A673 (cell line): ENCODE data around the gene VAPA. TPM values are rescaled to one million over a fixed set of nuclear protein-coding genes. Genes with fewer than 3 reads are reported as not detected.

Experiments used
- Bru-seq: library from RNA; stranded (reverse); fragments of 400-500 nt; gene quantifications from one replicate; lab custom pipeline; 2021; lab: Mats Ljungman, UMichigan
- BruChase-seq, 2 experiments: library from RNA; stranded (reverse); fragments of 400-500 nt; gene quantifications; one replicate each; lab custom pipeline; 2021; lab: Mats Ljungman, UMichigan
- BruUV-seq: library from RNA; stranded (reverse); fragments of 400-500 nt; replicated peaks from 2 replicates; lab custom pipeline; 2021; lab: Mats Ljungman, UMichigan
- CTCF ChIA-PET: fragments of 300-600 bp; sonication (Branson Sonifier 250); formaldehyde crosslinking; loops from one replicate; lab custom pipeline; 2022; ENCODE audit warnings: antibody characterized with exemption; lab: Charles Lee
- POLR2A ChIA-PET: fragments of 300-600 bp; sonication (Branson Sonifier 250); formaldehyde crosslinking; loops from one replicate; lab custom pipeline; 2022; ENCODE audit warnings: antibody characterized with exemption; ENCODE audit not compliant: low non-redundant PET; lab: Charles Lee
- DNase-seq: peaks from one replicate; pipeline ENCODE4 v3.0.0-alpha.2; 2015; ENCODE audit warnings: low spot score
- H3K27ac ChIP-seq: fragments of 200-600 bp; sonication (generic); 2 replicates; pipeline ENCODE4 v1.5.1; 2016; ENCODE audit warnings: mixed run types, low read depth, mild to moderate bottlenecking, mixed read lengths, antibody characterized with exemption, low read length; ENCODE audit not compliant: poor library complexity, severe bottlenecking
- H3K27me3 ChIP-seq: fragments of 200-600 bp; sonication (generic); replicated peaks from 2 replicates; pipeline ENCODE4 v1.6.1; 2017; ENCODE audit warnings: mixed run types, low read depth, mild to moderate bottlenecking, mixed read lengths, antibody characterized with exemption, low read length; ENCODE audit not compliant: insufficient read depth, poor library complexity
- H3K36me3 ChIP-seq: fragments of 200-600 bp; sonication (generic); 2 replicates; pipeline ENCODE4 v1.6.1; 2016; ENCODE audit warnings: mixed run types, mild to moderate bottlenecking, mixed read lengths, antibody characterized with exemption, low read length; ENCODE audit not compliant: insufficient read depth, poor library complexity, severe bottlenecking
- H3K4me1 ChIP-seq: fragments of 200-600 bp; sonication (generic); 2 replicates; pipeline ENCODE4 v1.6.1; 2017; ENCODE audit warnings: mixed run types, mild to moderate bottlenecking, mixed read lengths, antibody characterized with exemption, low read length; ENCODE audit not compliant: insufficient read depth, poor library complexity, severe bottlenecking
- H3K4me3 ChIP-seq: fragments of 200-600 bp; sonication (generic); 2 replicates; pipeline ENCODE4 v1.5.1; 2016; ENCODE audit warnings: low read depth, mixed run types, mild to moderate bottlenecking, mixed read lengths, low read length; ENCODE audit not compliant: poor library complexity, severe bottlenecking
- H3K9me3 ChIP-seq: fragments of 200-600 bp; sonication (generic); 2 replicates; pipeline ENCODE4 v1.6.1; 2016; ENCODE audit warnings: mixed run types, low read depth, mild to moderate bottlenecking, mixed read lengths, antibody characterized with exemption, low read length; ENCODE audit not compliant: poor library complexity, severe bottlenecking
- CTCF ChIP-seq: fragments of 300-800, 200-600 bp; sonication (generic); conservative IDR thresholded peaks from 2 replicates; pipeline ENCODE4 v1.5.1; 2017; ENCODE audit warnings: low read depth, mild to moderate bottlenecking, antibody characterized with exemption, low read length, moderate library complexity, mixed read lengths
- EZH2 ChIP-seq: fragments of 200-600 bp; sonication (generic); IDR thresholded peaks from 2 replicates; pipeline ENCODE4 v1.6.1; 2017; ENCODE audit warnings: borderline replicate concordance, low read depth, mild to moderate bottlenecking, mixed read lengths, antibody characterized with exemption, low read length; ENCODE audit not compliant: poor library complexity, severe bottlenecking
- intact Hi-C: fragments of 100-400 bp; cut with micrococcal nuclease; formaldehyde crosslinking; loops from one replicate; pipeline ENCODE4 v1.10.0; 2022; ENCODE audit not compliant: unreplicated experiment
- long read RNA-seq: library from polyadenylated mRNA; stranded (forward); transcript quantifications from one replicate; pipeline ENCODE4 v2.0.0, GENCODE V29; 2022
- total RNA-seq: library from RNA; stranded (reverse); gene quantifications from 2 replicates; pipeline ENCODE4 v1.2.3, GENCODE V29; 2021

The VAPA gene
- 185 and 204 TPM in 2 replicates for total RNA-seq
- Bru-seq, nascent RNA, result percentile 97 among the genes with signal in this experiment
- percentile 94 among the genes with signal in this experiment for BruChase-seq, experiment 1, labeled RNA remaining after a 2-hour chase
- percentile 91 among the genes with signal in this experiment for BruChase-seq, experiment 2, labeled RNA remaining after a 6-hour chase
- long read RNA-seq, full-length matches to known transcripts, result 456 of 487 reads
- long read RNA-seq, partial matches to known transcripts, result 9 of 487 reads
- long read RNA-seq, other reads (novel, unspliced or antisense), result 22 of 487 reads

GRCh38 chr18:9913526-9914333 lies at the start of gene VAPA:
TSS of gene VAPA (plus strand) at chr18:9914016. CDS start at chr18:9914257, 241 bp downstream.
- CTCF ChIA-PET, result interaction anchor here (0.9 kb wide), 1 partner anchor 82 kb away, joined by 3 read pairs; no protein-coding TSS in a partner anchor
- BruUV-seq, result no TSS peak

GRCh38 chr18:9865764-9866490 lies 47.9 kb upstream of the VAPA start:
- ChIA-PET POLR2A (no interaction called here), CTCF (no interaction called here)
- no peak overlapping the region for H3K27ac ChIP-seq
- DNase-seq, result no peak
- H3K4me3 ChIP-seq, result no peak overlapping the region
- no peaks in the 10 kb centered on the region for H3K36me3 ChIP-seq
- intact Hi-C loops, result no loop called here
- no peak for TF ChIP-seq CTCF
- no peak for TF ChIP-seq EZH2
- H3K9me3 ChIP-seq, result peaks cover 15% of the 10 kb centered on the region
- H3K27me3 ChIP-seq, result no peaks in the 10 kb centered on the region
- BruUV-seq, result no TSS peak
- H3K4me1 ChIP-seq, result peaks cover 23% of the 10 kb centered on the region

More at GRCh38 chr18:9913526-9914333, at the start of gene VAPA:
- peak within 1 kb of the TSS; percentile 96 for H3K27ac ChIP-seq
- no peaks in the 10 kb centered on the region for H3K36me3 ChIP-seq
- no peaks in the 10 kb centered on the region for H3K27me3 ChIP-seq
- peak; percentile 98 for DNase-seq
- intact Hi-C loops, result no loop called here
- peaks cover 31% of the 10 kb centered on the region for H3K4me1 ChIP-seq
- peak within 1 kb of the TSS; percentile 93 for H3K4me3 ChIP-seq
- POLR2A ChIA-PET, result interaction anchor here (0.6 to 0.9 kb wide), 2 partner anchors 36 to 64 kb away, joined by 3 to 5 read pairs; no protein-coding TSS in a partner anchor
- H3K9me3 ChIP-seq, result no peaks in the 10 kb centered on the region
- TF ChIP-seq CTCF (no peak), EZH2 (no peak)

- no peak overlapping the region for H3K4me3 ChIP-seq
- TF ChIP-seq EZH2 (no peak), CTCF (no peak)
- DNase-seq, result no peak
- no peaks in the 10 kb centered on the region for H3K36me3 ChIP-seq
- no TSS peak for BruUV-seq
- no peak overlapping the region for H3K27ac ChIP-seq
- POLR2A ChIA-PET, result no interaction called here
- CTCF ChIA-PET, result no interaction called here
- peaks cover 15% of the 10 kb centered on the region for H3K9me3 ChIP-seq
- peaks cover 23% of the 10 kb centered on the region for H3K4me1 ChIP-seq
- intact Hi-C loops, result no loop called here
- no peaks in the 10 kb centered on the region for H3K27me3 ChIP-seq
Observed at GRCh38 chr18:9866627-9867026, 47.2 kb upstream of the VAPA start.
